Erythroblast (primary cell): ENCODE results near the gene TBX2.

ENCODE experiments used
- GATA1 ChIP-seq: IDR thresholded peaks from 2 replicates; pipeline ENCODE4 v1.6.1; 2011; ENCODE audit warnings: low read depth, mild to moderate bottlenecking, control low read depth, low read length, moderate library complexity
- POLR2A ChIP-seq: IDR thresholded peaks from 2 replicates; pipeline ENCODE4 v1.6.1; 2011; ENCODE audit warnings: mild to moderate bottlenecking, low read length

GRCh38 chr17:61384692-61385576 lies 14.7 kb upstream of the TBX2 start:
- TF ChIP-seq POLR2A (no peak), GATA1 (no peak)
